ENCODE results near the gene ZC3H12A.

Gene ZC3H12A

DNA sequence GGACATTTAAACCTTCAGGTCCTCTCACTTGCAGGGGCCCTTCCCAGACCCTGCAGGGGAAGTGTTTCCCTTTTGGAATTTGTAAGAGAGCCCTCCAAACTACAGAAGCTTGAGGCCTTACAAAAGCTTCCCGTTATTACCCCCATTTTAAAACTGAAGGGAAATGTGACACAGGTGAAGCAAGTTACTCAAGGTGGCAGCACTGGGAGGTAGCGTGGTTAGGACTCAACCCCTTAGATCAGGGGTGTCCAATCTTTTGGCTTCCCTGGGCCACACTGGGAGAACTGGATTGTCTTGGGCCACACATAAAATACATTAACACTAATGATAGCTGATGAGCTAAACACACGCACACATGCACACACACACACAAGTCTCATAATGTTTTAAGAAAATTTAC lies 15.8 kb upstream of the ZC3H12A start:
- Histone ChIP-seq H3K27ac (no peak overlapping the region), H3K36me3 (ENCODE audit: control insufficient read depth, insufficient read depth, low read length) (no peaks in the 10 kb centered on the region), H3K9me3 (ENCODE audit: control insufficient read depth, low read length) (no peaks in the 10 kb centered on the region), H3K4me1 (no peaks in the 10 kb centered on the region), H3K79me2 (no peaks in the 10 kb centered on the region), H2AFZ (no peak overlapping the region), H3K27me3 (ENCODE audit: control insufficient read depth, insufficient read depth, low read length) (no peaks in the 10 kb centered on the region), H3K4me2 (ENCODE audit: low read length) (no peak overlapping the region), H3K9ac (no peak overlapping the region), H3K4me3 (ENCODE audit: low read depth, low read length) (no peak overlapping the region)
- TF ChIP-seq, protein P1, sequence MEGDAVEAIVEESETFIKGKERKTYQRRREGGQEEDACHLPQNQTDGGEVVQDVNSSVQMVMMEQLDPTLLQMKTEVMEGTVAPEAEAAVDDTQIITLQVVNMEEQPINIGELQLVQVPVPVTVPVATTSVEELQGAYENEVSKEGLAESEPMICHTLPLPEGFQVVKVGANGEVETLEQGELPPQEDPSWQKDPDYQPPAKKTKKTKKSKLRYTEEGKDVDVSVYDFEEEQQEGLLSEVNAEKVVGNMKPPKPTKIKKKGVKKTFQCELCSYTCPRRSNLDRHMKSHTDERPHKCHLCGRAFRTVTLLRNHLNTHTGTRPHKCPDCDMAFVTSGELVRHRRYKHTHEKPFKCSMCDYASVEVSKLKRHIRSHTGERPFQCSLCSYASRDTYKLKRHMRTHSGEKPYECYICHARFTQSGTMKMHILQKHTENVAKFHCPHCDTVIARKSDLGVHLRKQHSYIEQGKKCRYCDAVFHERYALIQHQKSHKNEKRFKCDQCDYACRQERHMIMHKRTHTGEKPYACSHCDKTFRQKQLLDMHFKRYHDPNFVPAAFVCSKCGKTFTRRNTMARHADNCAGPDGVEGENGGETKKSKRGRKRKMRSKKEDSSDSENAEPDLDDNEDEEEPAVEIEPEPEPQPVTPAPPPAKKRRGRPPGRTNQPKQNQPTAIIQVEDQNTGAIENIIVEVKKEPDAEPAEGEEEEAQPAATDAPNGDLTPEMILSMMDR (IDR thresholded peaks at IDR 0.05): no peak

DNA sequence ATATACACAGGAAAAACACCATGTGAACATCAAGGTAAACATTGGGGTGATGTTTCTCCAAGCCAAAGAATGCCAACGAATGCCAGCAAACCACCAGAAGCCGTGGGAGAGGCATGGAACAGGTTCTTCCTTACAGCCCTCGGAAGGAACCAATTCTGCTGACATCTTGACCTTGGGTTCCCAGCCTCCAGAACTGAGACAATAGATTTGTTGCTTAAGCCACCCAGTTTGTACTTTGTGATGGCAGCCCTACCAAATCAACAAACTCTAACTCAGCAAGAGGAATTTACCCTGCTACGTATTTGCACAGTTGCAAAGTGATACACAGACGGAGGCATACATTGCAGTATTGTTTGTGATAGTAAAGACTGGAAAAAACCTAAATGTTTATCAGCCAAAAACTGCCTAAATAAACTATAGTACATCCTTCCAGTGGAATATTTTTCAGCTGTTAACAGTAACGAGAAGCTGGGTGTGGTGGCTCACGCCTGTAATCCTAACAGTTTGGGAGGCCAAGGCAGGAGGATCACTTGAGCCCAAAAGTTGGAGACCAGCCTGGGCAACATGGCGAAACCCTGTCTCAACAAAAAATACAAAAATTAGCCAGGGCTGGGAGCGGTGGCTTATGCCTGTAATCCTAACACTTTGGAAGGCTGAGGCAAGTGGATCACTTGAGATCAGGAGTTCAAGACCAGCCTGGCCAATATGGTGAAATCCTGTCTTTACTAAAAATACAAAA lies 12.5 kb upstream of the ZC3H12A start:
- Histone ChIP-seq H3K36me3 (ENCODE audit: control insufficient read depth, insufficient read depth, low read length) (no peaks in the 10 kb centered on the region), H3K4me1 (no peaks in the 10 kb centered on the region), H3K27ac (no peak overlapping the region), H3K4me2 (ENCODE audit: low read length) (no peak overlapping the region), H2AFZ (no peak overlapping the region), H3K9ac (no peak overlapping the region), H3K9me3 (ENCODE audit: control insufficient read depth, low read length) (no peaks in the 10 kb centered on the region), H3K27me3 (ENCODE audit: control insufficient read depth, insufficient read depth, low read length) (no peaks in the 10 kb centered on the region), H3K79me2 (no peaks in the 10 kb centered on the region), H3K4me3 (ENCODE audit: low read depth, low read length) (no peak overlapping the region)
- TF ChIP-seq, protein P1 (IDR thresholded peaks at IDR 0.05): no peak

DNA sequence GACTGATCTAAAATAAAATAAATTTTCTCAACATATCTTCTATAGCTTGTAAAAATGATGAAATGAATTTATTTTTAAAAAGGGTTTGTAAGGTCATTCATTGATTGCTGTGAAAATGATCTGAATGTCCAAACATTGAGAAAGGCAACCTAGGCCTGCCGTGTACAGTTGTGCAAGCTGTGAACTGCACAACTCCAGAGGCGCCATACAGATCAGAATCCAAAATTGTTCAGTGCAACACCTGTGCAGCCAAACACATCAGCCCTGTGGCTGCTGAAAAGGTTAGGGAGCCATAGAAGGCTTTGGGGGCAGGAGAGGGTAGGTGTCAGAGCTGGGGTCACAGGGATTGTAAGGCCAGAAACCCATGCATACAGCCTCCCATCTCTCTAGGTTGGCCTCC lies 9.9 kb upstream of the ZC3H12A start:
- Histone ChIP-seq H3K27me3 (ENCODE audit: control insufficient read depth, insufficient read depth, low read length) (no peaks in the 10 kb centered on the region), H3K4me1 (no peaks in the 10 kb centered on the region), H3K4me3 (ENCODE audit: low read depth, low read length) (no peak overlapping the region), H3K9ac (no peak overlapping the region), H3K9me3 (ENCODE audit: control insufficient read depth, low read length) (no peaks in the 10 kb centered on the region), H3K4me2 (ENCODE audit: low read length) (no peak overlapping the region), H2AFZ (no peak overlapping the region), H3K79me2 (no peaks in the 10 kb centered on the region), H3K36me3 (ENCODE audit: control insufficient read depth, insufficient read depth, low read length) (no peaks in the 10 kb centered on the region), H3K27ac (no peak overlapping the region)
- TF ChIP-seq, protein P1 (IDR thresholded peaks at IDR 0.05): no peak

DNA sequence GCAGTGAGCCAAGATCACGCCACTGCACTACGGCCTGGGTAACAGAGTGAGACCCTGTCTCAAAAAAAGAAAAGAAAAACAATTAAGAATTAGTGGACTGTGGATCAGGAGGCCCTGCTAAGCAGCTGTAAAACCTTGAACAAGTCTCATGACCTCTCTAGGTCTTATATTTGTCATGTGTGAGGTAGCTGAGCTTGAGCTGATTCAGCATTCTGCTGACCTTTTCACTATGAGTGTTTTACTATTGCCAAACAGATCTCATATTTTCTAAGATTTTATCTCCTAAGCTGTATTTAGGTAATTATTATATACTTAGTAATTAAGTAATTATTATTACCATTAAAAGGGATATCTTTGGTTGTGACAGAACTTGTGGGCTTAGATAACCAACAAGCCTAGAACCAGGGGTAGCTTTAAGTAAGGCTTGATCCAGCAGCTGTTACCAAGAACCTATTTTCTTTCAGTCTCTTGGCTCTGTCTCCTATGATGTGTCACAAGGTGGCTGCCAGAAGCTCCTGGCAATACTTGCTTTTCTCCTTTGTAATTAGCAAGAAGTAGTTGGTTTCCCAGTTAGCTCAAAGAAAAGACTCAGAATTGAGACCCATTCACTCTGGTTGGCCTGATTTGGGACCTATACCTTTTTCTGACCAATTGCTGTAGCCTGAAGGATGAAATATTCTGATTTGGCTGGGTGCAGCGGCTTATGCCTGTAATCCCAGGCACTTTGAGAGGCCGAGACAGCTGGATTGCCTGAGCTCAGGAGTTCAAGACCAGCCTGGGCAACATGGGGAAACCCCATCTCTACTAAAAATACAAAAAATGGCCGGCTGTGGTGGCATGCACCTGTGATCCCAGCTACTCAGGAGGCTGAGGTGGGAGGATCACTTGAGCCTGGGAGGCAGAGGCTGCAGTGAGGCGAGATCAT lies 8.5 kb upstream of the ZC3H12A start:
- Histone ChIP-seq H3K27ac (no peak overlapping the region), H2AFZ (no peak overlapping the region), H3K27me3 (ENCODE audit: control insufficient read depth, insufficient read depth, low read length) (no peaks in the 10 kb centered on the region), H3K36me3 (ENCODE audit: control insufficient read depth, insufficient read depth, low read length) (no peaks in the 10 kb centered on the region), H3K9ac (no peak overlapping the region), H3K79me2 (no peaks in the 10 kb centered on the region), H3K4me1 (no peaks in the 10 kb centered on the region), H3K4me2 (ENCODE audit: low read length) (no peak overlapping the region), H3K9me3 (ENCODE audit: control insufficient read depth, low read length) (no peaks in the 10 kb centered on the region), H3K4me3 (ENCODE audit: low read depth, low read length) (no peak overlapping the region)
- TF ChIP-seq, protein P1 (IDR thresholded peaks at IDR 0.05): no peak
